Esophagus muscularis mucosa (tissue), 3 donors: ENCODE results near the gene DSCAML1.

Source experiments
- POLR2A ChIP-seq: fragments of 450-650 bp; IDR thresholded peaks from one replicate; pipeline ENCODE4 v1.6.1; 2017; ENCODE audit warnings: antibody characterized with exemption, moderate library complexity, mild to moderate bottlenecking, low read depth
- TF ChIP-seq, protein P1 (sequence below), 3 experiments: fragments of 200-600 bp in 2 of 3; fragments of 450-650 bp in 1 of 3; sonication (generic) in 2 of 3; IDR thresholded peaks; one replicate each; pipeline ENCODE4 v1.5.1; 2017 to 2019; ENCODE audit warnings: antibody characterized with exemption in 3 of 3, mild to moderate bottlenecking in 2 of 3, moderate library complexity in 1 of 3

DNA sequence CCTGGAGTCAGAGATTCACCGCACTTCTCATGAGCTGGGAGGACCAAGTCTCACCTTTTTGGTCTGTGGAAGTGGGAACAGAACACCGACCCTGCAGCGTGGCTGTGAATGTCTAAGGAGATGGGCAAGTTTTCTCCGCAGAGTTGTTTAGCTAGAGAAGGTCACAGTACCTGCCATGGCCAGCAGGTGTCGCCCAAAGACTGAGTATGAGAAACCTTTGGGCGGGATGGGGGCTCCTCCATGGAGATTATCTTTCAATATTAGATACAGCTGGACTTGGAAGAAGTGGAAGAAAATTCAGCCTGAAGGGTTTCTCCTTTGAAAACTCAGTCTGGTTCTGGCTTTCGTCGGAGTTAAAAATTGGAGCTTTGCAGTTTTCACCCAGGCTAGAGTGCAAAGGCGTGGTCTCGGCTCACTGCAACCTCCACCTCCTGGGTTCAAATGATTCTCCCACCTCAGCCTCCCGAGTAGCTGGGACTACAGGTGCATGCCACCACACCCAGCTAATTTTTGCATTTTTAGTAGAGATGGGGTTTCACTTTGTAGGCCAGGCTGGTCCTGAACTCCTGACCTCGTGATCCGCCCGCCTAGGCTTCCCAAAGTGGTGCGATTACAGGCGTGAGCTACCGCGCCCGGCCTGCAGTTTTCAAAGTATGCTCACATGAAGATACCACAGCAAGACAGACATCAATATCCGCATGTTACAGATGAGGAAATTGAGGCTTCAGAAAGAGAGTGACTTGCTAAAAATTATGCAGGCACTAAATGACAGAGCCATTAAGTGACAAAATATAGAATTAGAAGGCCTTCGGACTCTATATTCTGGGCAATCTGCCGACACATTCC, 10.7 kb upstream of the DSCAML1 start:
- TF ChIP-seq, protein P1, sequence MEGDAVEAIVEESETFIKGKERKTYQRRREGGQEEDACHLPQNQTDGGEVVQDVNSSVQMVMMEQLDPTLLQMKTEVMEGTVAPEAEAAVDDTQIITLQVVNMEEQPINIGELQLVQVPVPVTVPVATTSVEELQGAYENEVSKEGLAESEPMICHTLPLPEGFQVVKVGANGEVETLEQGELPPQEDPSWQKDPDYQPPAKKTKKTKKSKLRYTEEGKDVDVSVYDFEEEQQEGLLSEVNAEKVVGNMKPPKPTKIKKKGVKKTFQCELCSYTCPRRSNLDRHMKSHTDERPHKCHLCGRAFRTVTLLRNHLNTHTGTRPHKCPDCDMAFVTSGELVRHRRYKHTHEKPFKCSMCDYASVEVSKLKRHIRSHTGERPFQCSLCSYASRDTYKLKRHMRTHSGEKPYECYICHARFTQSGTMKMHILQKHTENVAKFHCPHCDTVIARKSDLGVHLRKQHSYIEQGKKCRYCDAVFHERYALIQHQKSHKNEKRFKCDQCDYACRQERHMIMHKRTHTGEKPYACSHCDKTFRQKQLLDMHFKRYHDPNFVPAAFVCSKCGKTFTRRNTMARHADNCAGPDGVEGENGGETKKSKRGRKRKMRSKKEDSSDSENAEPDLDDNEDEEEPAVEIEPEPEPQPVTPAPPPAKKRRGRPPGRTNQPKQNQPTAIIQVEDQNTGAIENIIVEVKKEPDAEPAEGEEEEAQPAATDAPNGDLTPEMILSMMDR (IDR thresholded peaks at IDR 0.05): peak; percentile 88 to 91 (median 91)
- TF ChIP-seq POLR2A: no peak
